Colonic mucosa (tissue), 4 donors: ENCODE measurements around the gene HPSE. TPM values are rescaled to one million over a fixed set of nuclear protein-coding genes. Genes with fewer than 3 reads are reported as not detected.

Experiments
- DNase-seq: peaks from one replicate; pipeline ENCODE4 v3.0.0-alpha.2; 2020
- H3K27ac ChIP-seq: fragments of 200-600 bp; one replicate; pipeline ENCODE4 v1.8.0; 2021
- H3K27me3 ChIP-seq: fragments of 200-600 bp; one replicate; pipeline ENCODE4 v1.8.0; 2021
- H3K36me3 ChIP-seq: fragments of 200-600 bp; one replicate; pipeline ENCODE4 v1.8.0; 2021
- H3K4me1 ChIP-seq: fragments of 200-600 bp; one replicate; pipeline ENCODE4 v1.8.0; 2021; ENCODE audit warnings: mild to moderate bottlenecking
- H3K4me3 ChIP-seq: fragments of 200-600 bp; one replicate; pipeline ENCODE4 v1.8.0; 2021
- H3K9ac ChIP-seq, 2 donors: one replicate each; pipeline ENCODE4 v1.7.0; 2013; ENCODE audit warnings: control low read depth in 2 of 2, low read depth in 2 of 2, low read length in 2 of 2
- H3K9me3 ChIP-seq: fragments of 200-600 bp; one replicate; pipeline ENCODE4 v1.8.0; 2021
- intact Hi-C: fragments of 100-400 bp; cut with DNase I; formaldehyde crosslinking; loops from one replicate; pipeline ENCODE4 v1.14.1; 2022
- total RNA-seq, 2 donors: library from RNA; stranded (reverse); fragmentation: NEBNext Ultra II Directional in 1 of 2; extraction: Animal tissue kit (Norgen Biotek cat#: 25700) in 1 of 2; gene quantifications; one replicate each; pipeline ENCODE4 v1.2.1, GENCODE V29; 2021
- TF ChIP-seq, protein P1 (sequence below): fragments of 200-600 bp; IDR thresholded peaks from one replicate; pipeline ENCODE4 v1.8.0; 2022; ENCODE audit warnings: antibody characterized with exemption, mild to moderate bottlenecking
- donor health status: healthy.
- donor health status: DM: no; HTN: no; CAD: no.
- donor health status: DM: no; HTN: no; CAD: no.

Gene HPSE
- total RNA-seq, 2 donors from 2014 or later: 11.7 to 16.7 TPM

GRCh38 chr4:83323136-83323535 is 11.5 kb downstream of the HPSE start:
- no peaks in the 10 kb centered on the region for H3K36me3 ChIP-seq
- TF ChIP-seq, protein P1, sequence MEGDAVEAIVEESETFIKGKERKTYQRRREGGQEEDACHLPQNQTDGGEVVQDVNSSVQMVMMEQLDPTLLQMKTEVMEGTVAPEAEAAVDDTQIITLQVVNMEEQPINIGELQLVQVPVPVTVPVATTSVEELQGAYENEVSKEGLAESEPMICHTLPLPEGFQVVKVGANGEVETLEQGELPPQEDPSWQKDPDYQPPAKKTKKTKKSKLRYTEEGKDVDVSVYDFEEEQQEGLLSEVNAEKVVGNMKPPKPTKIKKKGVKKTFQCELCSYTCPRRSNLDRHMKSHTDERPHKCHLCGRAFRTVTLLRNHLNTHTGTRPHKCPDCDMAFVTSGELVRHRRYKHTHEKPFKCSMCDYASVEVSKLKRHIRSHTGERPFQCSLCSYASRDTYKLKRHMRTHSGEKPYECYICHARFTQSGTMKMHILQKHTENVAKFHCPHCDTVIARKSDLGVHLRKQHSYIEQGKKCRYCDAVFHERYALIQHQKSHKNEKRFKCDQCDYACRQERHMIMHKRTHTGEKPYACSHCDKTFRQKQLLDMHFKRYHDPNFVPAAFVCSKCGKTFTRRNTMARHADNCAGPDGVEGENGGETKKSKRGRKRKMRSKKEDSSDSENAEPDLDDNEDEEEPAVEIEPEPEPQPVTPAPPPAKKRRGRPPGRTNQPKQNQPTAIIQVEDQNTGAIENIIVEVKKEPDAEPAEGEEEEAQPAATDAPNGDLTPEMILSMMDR: no peak
- H3K9ac ChIP-seq: no peak overlapping the region
- H3K27ac ChIP-seq: no peak overlapping the region
- no peaks in the 10 kb centered on the region for H3K9me3 ChIP-seq
- DNase-seq: no peak
- intact Hi-C loops: no loop called here
- no peaks in the 10 kb centered on the region for H3K27me3 ChIP-seq
- no peak overlapping the region for H3K4me3 ChIP-seq
- no peaks in the 10 kb centered on the region for H3K4me1 ChIP-seq

GRCh38 chr4:83320548-83320947 is 14.1 kb downstream of the HPSE start:
- TF ChIP-seq, protein P1: no peak
- no peak overlapping the region for H3K9ac ChIP-seq
- no peaks in the 10 kb centered on the region for H3K4me1 ChIP-seq
- peak; percentile 29 for DNase-seq
- H3K27ac ChIP-seq: no peak overlapping the region
- H3K36me3 ChIP-seq: no peaks in the 10 kb centered on the region
- no peaks in the 10 kb centered on the region for H3K27me3 ChIP-seq
- intact Hi-C loops: no loop called here
- no peak overlapping the region for H3K4me3 ChIP-seq
- H3K9me3 ChIP-seq: no peaks in the 10 kb centered on the region

GRCh38 chr4:83318666-83319065 is 16.0 kb downstream of the HPSE start:
- Histone ChIP-seq H3K9ac (no peak overlapping the region), H3K27ac (no peak overlapping the region), H3K36me3 (no peaks in the 10 kb centered on the region), H3K4me1 (no peaks in the 10 kb centered on the region), H3K9me3 (no peaks in the 10 kb centered on the region), H3K4me3 (no peak overlapping the region), H3K27me3 (no peaks in the 10 kb centered on the region)
- intact Hi-C loops: no loop called here
- no peak for DNase-seq
- TF ChIP-seq, protein P1: no peak

- H3K9ac ChIP-seq: no peak overlapping the region
- no peaks in the 10 kb centered on the region for H3K4me1 ChIP-seq
- H3K27ac ChIP-seq: no peak overlapping the region
- no peaks in the 10 kb centered on the region for H3K27me3 ChIP-seq
- no peaks in the 10 kb centered on the region for H3K36me3 ChIP-seq
- no peak for DNase-seq
- intact Hi-C loops: no loop called here
- no peak overlapping the region for H3K4me3 ChIP-seq
- TF ChIP-seq, protein P1: no peak
- no peaks in the 10 kb centered on the region for H3K9me3 ChIP-seq
Measured at GRCh38 chr4:83317671-83318070, 17.0 kb downstream of the HPSE start.

GRCh38 chr4:83316459-83317165 is 18.0 kb downstream of the HPSE start:
- no peak overlapping the region for H3K4me3 ChIP-seq
- no peaks in the 10 kb centered on the region for H3K36me3 ChIP-seq
- no peaks in the 10 kb centered on the region for H3K27me3 ChIP-seq
- H3K4me1 ChIP-seq: no peaks in the 10 kb centered on the region
- H3K9ac ChIP-seq: no peak overlapping the region
- H3K9me3 ChIP-seq: no peaks in the 10 kb centered on the region
- no peak overlapping the region for H3K27ac ChIP-seq
- intact Hi-C loops: no loop called here
- TF ChIP-seq, protein P1: no peak
- DNase-seq: no peak
